ENCODE results near the gene ARHGAP28.

Gene ARHGAP28

DNA sequence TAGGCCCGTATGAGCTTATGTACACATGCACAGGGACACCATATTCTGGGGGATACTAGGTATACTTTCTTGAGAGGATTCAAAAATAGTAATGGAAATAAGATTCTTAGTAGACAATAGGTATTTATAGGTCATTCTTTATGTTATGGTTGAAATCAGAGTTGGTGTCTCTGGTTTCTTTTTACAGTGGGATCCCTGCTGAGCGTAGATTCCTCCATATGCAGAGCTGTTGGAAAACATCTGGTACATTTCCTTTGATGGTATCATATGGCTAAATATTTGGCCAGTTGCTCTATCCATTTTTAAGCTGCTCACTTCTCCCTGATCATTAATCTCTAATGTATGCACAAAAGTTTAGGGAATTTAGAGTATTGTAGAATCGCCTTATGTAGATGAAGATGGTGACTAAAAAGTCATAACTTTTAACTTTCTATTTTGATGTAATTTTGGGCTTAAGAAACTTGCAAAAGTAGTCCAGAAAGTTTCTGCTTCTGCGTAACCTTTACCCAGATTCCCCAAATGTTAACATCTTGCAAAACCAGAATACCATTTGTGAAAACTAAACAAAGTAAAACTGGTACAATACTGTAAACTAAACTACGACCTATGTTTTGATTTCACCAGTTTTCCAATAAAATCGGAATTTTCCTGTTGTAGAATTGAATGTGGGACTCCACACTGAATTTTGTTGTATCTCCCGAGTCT, 5.4 kb downstream of the ARHGAP28 start:
- DNase-seq, result no peak

DNA sequence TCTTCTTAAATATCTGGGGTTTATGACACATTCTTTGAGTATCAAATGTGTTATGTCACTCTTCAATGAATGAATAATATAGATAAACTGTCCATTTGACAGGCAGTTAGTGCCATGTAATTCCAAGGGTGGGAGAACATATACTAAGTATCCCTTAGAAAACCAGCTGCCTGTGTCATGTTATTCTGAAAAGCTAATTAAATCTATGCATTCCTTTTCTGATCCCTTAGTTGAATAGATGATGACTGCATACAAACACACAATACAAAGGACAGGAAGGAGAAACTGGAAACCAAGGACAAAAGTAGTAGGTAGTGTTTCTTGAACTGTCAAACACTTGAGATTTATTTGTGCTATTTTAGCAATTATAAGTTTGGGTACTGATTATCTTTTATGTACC, 8.3 kb downstream of the ARHGAP28 start:
- no peak for DNase-seq

DNA sequence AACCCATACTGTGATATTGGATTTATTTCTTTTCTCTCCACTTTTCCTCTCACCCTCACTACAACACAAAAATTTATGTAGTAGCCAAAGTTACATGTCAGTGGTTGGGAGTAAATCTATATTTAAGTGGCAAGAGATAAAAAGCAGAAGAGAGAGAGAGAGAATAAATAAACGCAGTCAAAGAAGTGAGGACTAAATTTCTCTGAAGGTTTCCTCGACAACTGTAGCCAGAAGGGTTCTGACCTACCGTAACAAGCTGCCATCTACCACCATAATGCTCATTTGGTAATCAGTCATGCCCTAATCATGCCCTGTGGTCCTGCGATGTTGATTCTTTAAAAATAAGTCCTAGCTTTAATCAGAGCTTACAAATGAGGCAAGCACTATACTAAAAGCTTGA, 9.1 kb downstream of the ARHGAP28 start:
- DNase-seq, result no peak

DNA sequence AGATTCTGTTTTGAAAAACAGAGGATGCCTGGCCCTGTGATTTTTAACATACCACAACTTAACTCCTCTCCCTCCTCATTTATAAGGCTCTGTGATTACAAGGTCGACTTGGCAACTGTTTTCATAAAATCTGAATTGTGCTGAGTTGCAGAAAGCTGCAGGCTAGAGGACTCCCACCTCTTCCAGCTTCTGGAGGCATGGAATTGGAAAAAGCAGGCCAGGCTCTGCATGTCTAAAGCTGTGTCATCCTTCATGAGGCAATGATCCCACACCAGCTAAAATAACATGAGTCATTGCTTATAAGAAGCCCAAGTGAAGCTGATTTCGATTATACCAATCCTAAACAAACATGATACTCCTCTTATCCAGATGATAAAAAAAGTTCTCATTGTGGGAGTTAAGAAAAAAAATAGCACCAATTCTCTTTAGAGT, 11.7 kb downstream of the ARHGAP28 start:
- DNase-seq, result no peak

DNA sequence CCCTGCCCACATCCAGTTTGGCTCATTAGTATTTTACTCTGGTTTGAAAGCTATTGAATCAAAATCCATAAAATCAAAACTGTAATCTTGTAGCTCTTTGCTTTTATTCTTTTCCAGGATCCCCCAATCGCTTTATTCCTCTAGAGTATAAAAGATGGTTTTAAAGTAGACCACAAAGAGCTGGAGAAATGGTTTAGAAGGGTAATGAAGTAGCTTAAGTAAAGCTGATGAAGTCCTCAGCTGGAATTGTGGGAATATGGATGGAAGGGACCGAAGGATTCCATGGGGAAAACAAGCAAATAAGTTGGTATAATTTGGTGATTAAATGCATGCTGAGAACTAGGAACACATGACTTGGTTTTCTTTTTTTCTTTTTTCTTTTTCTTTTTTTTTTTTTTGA, 12.3 kb downstream of the ARHGAP28 start:
- DNase-seq, result no peak

DNA sequence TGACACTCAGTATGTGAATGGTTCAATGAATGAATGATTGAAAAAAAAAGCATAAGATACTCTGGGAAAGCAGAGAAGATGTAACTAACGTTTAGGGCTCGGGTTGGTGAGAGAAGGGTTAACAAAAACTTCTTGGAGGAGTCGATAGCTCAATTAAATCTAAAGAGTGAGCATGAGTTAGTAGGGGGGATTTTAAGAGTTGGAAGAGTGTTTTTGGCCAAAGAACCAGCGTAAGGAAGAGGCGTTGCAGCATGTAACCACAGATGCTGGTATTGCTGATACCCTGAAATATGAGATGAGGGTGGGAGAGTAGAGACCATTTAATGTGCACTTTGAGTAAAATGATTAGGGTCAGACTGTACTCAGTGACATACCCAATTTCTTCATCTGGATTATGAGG, 14.5 kb downstream of the ARHGAP28 start:
- no peak for DNase-seq

DNA sequence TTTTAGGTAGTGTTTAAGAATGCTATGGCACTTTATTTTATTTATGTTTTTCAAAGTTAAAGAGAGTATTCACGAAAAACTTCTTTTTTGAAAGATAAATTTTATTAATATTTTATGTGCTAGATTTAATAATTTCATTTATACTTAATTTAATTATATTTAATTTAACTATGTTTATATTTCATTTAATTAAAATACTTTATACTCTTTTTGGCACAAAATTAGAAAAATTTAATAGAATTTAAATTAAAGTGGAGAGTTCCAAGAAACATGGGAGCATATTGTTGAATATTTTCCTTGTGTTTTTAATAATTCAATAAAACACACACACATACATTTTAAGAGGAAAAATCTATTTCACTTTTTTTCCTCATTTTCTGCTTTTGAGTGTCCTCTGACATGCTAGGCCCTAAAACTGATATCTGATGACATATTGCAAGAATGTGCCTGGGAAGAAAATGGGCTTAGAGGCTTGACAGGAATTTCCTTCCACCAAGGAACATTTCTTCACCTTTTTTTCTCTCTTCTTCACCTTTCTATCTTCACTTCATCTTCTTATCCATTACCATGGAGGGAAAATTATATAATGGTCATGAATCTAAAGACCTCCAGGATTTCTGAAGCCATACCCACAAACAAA, 15.4 kb downstream of the ARHGAP28 start:
- DNase-seq, result no peak

DNA sequence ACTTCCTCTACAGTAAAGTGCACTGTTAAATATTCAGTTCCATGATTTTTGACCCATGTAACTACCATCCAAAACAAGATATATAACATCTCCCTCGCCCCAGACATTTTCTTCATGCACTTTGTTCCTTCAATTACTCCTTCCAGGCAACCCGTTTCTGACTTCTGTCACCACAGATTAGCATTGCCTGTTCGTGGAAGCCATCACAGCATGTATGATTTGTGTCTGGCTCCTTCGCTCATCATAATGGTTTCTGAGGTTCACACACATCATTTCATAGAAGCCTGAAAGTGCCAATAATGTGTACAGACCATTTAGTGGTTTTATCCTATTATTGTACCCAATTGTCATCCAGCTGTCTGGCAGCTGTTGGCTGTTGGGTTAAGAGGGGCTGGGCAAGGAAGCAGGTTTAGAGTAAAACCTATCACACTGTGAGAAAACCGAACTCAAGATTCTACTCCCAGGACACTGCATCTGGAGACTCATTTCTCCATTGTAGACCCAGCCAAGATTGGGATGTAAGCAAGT, 16.1 kb downstream of the ARHGAP28 start:
- DNase-seq, result no peak

DNA sequence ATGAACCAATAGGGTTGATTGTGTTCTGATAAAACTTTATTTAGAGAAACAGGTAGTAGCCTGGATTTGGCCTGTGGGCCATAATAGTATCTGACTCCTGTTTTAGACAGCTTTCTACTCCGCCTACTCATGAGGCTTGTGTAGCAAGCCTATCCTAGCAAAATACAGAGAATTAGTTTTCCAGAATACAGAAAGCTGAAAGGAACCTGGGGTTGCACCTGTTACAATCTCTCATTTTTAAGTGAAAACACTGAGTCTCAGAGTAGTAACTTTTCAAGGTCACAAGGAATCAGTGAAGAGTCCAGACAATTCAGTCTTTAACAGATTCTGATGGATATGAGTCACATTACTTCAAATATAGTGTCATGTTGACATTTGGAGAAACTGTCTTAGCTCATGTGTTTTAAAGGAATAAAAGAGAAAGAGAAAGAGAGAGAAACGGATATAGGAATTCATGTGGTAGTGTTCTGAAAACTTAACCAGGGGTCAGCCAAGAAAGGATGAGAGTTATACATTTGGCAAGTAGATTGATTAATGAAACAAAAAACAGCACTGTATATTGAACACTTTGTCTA, 17.0 kb downstream of the ARHGAP28 start:
- no peak for DNase-seq

DNA sequence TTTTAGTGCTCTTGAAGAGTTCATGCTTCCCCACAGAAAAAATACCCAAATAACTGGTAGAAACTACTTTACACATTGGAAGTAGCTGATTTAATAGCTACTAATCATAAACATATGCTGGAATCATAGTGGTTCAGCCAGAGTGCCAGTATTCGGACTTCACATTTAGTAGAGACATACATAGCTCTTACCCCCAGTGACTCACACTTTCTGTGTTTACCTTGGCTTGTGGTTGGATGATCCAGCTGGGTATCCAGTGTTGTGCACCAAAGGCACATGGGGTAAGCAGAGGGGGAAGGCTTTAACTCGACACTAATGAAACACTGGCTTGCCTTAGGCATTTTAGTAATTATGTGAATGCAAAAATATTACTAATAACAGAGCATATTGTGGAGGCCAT, 18.1 kb downstream of the ARHGAP28 start:
- DNase-seq, result no peak

DNA sequence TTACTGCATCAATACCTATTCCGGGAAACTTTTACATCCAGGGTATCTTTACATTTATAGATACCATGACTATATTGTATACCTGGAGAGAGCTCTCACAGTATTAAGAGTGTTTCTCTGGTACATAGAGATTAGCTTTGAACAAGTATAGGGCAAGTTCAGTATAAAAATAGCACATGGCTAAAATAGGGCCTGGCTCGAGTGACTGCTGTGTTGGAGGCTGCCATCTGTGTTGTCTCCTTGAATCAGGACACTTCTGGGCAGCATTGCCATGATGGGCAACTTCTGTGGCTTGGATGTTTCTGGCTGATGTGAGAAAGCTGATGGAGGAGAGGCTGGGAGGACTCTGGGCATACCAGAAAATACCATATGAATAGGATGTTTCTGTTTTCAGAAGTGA, 18.7 kb downstream of the ARHGAP28 start:
- no peak for DNase-seq

DNA sequence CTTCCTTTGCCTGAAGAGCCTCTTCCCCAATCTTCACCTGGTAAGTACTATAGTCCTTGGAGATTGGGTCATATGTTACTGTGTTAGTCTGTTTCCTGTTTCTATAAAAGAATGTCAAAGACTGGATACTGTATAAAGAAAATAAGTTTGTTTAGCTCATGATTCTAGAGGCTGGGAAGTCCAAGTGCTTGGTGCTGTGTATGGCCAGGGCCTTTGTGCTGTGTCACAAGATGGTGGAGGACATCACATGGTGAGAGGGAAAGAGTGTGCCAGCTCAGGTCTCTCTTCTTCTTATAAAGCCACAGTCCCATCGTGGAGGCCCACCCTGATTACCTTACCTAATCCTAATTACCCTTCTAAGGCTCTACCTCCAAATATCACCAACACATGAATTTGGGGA, 20.9 kb downstream of the ARHGAP28 start:
- DNase-seq, result no peak

DNA sequence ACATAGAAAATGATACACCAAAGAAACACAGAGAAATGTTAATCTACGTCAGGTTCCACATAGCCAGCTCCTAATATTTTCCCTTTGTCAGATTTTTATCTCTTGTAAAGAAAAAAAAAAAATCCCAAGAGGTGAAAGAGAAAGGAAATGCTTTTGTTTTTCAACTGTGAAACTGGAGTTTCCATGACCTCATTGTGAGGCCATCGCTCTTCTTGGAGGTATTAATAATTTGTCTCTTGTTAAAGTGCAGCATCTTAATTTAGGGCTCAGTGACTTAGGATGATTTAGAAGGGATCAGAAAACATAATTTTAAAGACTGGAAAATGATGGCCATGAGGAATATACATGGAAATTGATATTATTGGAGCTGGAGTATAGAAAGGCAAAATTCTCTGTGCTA, 21.7 kb downstream of the ARHGAP28 start:
- DNase-seq, result no peak

DNA sequence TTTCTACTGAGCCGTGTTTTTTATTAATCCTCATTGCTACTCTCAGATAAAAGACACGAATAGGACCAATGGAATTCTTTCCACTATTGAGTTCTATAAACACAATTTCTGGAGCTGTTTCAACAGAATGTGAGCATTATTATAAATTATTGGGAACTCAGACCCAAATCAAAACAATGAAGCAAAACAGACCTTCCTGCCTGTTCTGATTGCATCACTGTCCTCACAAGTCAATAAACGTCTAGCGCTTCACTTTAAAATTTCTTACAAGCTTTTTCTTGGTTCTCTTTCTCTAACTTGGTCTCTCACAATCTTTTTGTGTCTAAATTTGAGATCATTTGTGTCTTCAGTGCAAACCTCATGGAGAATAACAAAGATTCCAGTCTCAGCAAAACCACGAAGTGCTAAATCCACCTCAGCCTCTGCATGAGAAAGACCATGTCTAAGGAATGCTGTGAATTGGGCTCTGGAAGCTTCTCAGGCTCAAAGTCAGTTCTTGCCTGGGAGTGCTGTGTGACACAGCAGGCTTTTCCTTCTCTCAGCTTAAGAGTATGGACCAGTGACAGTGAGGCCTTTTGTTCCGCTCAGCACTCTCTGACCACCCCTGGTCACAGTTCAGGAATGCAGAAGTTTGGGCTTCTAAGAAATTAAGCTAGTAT, 22.8 kb downstream of the ARHGAP28 start:
- DNase-seq, result no peak

DNA sequence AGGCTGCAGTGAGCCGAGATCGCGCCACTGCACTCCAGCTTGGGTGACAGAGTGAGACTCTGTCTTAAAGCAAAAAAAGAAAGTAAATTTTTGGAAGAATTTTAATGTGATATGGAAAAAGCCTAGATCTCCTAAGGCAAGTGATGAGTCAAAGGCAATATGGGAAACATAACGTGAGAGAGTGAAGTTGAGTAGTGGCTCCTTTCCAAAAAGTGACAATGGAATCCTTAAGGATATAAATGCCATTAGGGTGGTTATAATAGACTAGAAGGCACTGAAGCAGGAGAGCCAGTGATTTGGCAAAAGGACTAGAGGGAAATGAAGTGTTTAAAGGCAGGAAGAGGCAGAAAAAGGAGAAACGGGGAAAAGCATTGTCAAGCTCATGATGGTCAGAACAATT, 25.6 kb downstream of the ARHGAP28 start:
- DNase-seq, result no peak

DNA sequence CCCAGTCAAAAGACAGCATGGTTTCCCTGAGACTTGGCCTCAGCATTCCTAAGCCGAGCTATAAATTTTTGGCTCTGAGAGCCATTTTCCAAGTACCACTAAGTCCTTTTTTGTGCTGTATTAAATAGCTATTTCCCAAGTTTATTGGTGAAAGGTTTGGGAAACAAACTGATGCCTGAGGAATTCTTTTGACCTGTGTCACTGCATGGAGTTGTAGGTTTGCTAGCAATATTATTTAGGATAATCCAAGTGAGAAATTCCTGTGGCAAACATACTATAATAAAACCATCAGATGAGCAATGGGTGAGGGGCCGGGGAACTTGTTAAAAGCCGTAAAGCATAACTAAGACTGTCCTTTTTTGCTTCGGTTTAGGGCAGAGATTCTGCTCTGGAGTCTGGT, 28.4 kb downstream of the ARHGAP28 start:
- DNase-seq, result no peak

DNA sequence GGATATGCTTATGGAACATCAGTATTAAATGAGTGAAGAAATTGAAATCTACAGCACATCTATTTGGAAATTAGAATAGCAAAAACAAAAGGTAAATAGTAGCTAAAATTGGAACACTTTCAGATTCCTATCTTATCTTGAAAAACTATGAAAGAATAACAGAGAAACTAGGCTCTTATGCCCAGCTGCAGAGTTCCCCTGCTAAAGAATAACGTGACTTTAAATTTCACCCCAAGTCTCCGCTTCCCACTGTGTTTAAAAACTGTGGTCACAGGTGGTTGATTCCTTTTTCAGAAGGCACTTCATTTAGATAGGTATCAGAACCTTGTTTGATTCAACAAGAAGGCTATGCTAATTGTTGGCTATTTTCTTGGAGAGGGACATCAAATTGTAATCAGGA, 30.1 kb downstream of the ARHGAP28 start:
- DNase-seq, result no peak

DNA sequence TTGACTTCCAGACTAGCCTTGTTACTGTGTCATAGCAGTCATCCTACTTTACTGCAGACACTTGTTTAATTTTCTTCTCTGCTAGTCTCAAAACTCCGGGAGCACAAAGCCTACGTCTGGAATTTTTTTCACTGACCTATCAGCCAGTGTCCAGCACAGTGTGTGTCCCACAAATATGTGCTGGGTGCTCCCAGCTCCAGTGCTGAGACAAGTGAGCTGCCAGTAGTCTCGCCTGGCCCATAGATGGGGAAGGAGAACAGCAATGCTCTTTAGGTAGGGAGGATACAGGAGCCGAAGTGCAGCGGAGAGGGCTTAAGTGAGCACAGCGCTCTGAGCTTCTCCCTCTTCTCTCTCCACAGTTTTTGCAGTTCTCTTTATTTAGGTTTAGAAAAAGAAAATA, 34.0 kb downstream of the ARHGAP28 start:
- DNase-seq, result no peak

DNA sequence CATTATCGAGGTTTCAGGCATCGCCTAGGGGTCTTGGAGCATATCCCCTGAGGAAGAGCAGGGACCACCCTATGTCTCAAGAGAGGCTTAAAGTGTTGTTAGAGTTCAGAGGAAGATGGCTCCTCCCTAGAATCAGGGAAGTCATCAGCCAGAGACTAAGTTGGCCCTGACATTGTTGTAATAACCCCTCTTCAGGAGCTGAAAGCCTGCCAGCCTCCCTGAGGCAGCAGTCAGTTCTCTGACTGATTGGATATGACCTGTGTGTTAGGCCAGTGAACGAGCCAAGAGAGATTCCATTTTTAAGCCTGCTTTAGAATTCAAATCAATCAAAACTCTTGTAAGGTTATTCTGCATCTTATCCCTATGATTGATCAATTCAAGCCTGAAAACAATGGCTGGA, 34.9 kb downstream of the ARHGAP28 start:
- DNase-seq, result no peak

DNA sequence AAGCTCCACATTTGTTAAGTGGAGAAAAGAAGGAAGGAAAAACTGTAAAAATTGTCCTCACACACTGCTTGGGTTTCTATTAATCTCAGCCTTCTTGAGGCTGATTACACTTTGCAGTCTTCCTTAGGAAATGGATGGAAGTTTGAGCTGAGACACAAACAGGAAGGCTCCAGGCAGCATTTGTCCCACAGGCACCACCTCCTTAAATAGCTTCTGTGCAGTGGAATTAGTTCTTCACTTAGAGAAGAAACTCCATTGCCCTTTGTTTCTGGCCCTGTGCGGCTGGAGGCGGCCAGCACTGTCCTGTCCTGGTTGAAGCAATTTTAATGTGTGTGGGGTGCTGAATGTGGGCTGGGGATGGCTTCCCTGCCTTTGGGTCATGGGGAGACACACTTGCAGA, 44.3 kb downstream of the ARHGAP28 start:
- DNase-seq, result no peak

DNA sequence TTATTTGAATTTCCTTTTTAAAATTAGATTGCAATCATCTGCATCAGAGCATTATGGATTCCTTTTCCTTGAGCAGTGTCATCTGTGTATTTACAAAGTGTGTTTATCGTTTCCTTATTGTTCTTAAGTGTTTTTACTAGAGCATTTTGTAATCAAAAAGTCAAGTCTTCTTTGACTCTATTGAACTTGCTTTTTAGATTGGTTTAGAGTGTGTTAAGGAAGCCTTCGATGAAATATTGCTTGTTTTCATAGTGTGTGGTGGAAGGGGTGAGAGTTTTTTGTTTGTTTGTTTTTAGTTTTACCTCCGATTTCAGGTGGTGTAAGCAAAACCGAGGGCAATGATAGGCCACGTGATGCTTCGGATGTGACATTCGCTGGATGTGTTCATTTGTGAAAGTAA, 45.7 kb downstream of the ARHGAP28 start:
- DNase-seq, result no peak

DNA sequence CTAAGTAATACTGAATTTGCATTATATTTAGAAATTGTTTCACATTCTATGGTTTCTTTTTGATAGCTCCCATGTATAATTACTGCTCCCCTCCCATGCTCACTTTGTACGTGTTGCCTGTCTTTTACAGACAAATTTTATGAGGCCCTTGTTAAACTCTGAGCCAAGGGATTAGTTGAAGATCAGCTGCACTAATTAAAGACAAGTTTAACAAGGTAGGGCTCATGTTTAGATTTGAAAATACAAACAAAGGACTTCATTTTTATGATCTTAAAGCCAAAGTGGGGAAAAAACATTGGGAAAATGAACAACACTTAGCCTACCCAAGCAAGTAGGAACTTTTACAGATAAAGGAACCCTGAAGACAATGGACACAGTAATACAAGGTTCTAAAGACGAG, 46.2 kb downstream of the ARHGAP28 start:
- DNase-seq, result no peak

DNA sequence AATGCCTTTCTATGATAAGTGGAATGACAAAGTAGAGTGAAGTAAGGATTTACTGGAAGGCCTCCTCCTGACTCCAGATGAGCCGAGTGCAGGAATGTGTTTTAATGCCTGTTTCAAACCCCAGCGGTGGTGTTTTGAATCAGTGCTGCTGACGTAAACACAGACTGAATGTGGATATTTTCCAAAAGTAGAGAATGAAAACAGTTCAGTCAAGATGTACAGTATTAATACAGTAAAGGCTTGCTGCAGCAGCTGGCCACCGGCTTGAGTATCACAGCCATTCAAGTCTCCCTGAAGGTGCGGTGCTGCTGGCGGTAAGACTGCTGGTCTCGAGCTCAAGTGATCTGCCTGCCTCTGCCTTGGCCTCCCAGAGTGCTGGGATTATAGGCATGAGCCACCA, 46.7 kb downstream of the ARHGAP28 start:
- DNase-seq, result no peak

DNA sequence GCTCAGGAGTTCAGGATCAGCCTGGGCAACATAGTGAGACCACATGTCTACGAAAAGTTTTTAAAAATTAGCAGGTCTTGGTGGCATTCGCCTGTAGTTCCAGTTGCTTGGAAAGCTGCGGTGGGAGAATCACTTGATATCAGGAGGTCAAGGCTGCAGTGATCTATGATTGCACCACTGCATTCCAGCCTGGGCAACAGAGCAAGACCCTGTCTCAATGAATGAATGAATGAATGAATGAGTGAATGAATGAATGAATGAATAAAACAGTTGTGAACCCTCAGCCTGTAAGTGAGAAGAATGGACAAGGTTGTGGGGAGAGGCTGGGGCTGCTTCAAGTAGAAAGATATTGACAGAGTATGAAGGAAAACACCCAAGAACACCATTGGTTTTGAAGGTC, 48.0 kb downstream of the ARHGAP28 start:
- no peak for DNase-seq

Data from activated naive CD4-positive, alpha-beta T cell treated with Interleukin-2 at 50 U/mL for 16 hours (primary cell).